ENCODE data around the gene CD82. TPM values are rescaled to one million over a fixed set of nuclear protein-coding genes. Genes with fewer than 3 reads are reported as not detected.

The CD82 gene
- total and polyA plus RNA-seq, 11 donors: 20.1 to 76.2 (median 37.3) TPM

DNA sequence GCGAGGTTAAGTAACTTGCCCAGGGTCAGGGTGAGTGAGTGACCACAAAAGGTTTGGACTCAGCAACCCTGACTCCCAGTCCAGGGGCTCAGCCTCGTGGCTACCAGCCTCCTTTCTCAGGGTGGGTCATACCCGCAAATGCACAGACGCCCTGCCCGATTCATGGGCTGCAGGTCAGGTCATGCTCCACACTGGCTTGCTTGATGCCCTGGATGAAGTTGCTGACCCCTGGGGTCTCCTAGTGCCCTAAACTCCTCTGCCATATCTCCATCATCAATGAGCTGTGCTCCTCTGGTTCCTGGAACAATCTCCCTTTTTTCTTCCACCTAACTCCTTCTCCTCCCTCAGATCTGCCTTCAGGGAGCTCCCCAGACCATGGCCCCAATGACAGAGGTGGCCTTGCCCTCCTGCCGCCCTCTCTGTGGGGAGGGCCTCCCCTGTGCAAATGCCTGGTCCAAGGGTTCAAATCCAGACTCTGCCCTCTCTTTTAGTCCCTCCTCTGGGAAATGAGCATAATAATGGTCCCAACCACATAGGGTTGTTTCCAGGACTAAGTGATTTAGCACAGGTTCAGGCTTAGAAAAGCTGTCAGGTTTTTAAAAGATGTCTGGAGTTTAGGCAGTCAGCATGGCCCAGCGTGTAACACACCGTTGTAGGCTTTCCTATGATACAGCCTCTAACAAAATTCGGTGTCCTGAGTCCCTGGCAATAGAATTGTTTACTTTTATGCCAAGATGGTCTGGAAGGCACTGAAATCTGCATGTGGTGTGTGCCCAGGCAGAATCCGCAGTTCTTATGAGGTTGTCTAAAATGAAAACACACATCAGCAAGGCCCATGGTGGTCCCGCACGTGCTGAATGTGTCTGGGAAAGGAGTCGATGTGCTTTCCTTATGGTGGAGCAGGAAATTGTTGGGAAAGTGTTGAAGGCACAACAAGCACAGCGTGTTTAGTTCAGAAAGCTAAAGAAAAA is 63.6 kb downstream of the CD82 start:
- DNase-seq (peak in 1 of 5 donors; percentile 8), ATAC-seq (no peak)
- H3K27ac ChIP-seq: peak overlapping the region in 9 of 12 donors; percentile 44 to 87 (median 78)
- TF ChIP-seq, protein P1, sequence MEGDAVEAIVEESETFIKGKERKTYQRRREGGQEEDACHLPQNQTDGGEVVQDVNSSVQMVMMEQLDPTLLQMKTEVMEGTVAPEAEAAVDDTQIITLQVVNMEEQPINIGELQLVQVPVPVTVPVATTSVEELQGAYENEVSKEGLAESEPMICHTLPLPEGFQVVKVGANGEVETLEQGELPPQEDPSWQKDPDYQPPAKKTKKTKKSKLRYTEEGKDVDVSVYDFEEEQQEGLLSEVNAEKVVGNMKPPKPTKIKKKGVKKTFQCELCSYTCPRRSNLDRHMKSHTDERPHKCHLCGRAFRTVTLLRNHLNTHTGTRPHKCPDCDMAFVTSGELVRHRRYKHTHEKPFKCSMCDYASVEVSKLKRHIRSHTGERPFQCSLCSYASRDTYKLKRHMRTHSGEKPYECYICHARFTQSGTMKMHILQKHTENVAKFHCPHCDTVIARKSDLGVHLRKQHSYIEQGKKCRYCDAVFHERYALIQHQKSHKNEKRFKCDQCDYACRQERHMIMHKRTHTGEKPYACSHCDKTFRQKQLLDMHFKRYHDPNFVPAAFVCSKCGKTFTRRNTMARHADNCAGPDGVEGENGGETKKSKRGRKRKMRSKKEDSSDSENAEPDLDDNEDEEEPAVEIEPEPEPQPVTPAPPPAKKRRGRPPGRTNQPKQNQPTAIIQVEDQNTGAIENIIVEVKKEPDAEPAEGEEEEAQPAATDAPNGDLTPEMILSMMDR (IDR thresholded peaks at IDR 0.05): no peak
- TF ChIP-seq POLR2A (IDR thresholded peaks at IDR 0.05): no peak
- intact Hi-C loops (cut with DNase I): loop anchor here in 7 of 10 donors (2.0 to 10.0 kb wide), 9 partner anchors 98 to 476 kb away; partner anchors contain the start of gene TSPAN18 (in 3 of the 7)
- no peaks in the 10 kb centered on the region for H3K27me3 ChIP-seq
- H3K4me3 ChIP-seq: no peak overlapping the region
- WGBS, 4 donors: 77 to 80% (median 79%) methylated on average over 14 of the region's 14 CpGs
- H3K4me1 ChIP-seq: peaks cover 4 to 63% (median 36%) of the 10 kb centered on the region in 12 donors
- H3K36me3 ChIP-seq: no peaks in the 10 kb centered on the region
- H3K9me3 ChIP-seq: no peaks in the 10 kb centered on the region

DNA sequence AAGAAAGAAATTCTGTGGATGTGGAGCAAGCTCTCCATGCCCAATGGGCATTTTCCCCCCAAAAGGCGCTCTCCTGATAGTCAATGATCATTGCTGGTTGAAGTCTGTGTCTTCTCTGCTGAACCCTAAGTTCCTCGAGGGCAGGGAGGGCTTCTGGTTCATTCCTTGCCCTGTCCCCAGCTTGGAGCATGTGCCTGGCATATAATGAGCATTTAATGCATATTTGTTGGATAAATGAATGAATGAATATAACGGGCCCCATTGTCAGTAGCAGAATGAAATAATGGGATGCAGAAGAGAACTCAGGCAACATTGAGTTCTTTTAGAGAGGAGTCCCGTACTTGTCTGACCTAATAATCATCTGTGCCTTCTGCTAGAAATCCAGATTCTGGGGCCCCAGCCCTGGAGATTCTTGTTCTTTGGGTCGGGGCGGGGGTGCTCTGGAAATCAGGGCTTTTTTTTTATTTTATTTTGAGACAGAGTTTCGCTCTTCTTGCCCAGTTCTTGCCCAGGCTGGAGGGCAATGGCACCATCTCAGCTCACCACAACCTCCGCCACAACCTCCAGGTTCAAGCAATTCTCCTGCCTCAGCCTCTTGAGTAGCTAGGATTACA is 64.4 kb downstream of the CD82 start:
- no peak for TF ChIP-seq POLR2A (IDR thresholded peaks at IDR 0.05)
- TF ChIP-seq, protein P1 (IDR thresholded peaks at IDR 0.05): no peak
- Histone ChIP-seq H3K9me3 (no peaks in the 10 kb centered on the region), H3K4me3 (no peak overlapping the region), H3K4me1 (peaks cover 10 to 63% (median 42%) of the 10 kb centered on the region in 12 donors), H3K27ac (peak overlapping the region in 1 of 12 donors; percentile 81), H3K36me3 (no peaks in the 10 kb centered on the region), H3K27me3 (no peaks in the 10 kb centered on the region)
- WGBS, 4 donors: 89 to 91% (median 90%) methylated on average over 8 of the region's 8 CpGs
- peak in 1 of 5 donors; percentile 7 for DNase-seq
- intact Hi-C loops (cut with DNase I): loop anchor here in 8 of 10 donors (2.0 to 10.0 kb wide), 12 partner anchors 72 to 475 kb away; partner anchors contain the start of gene TSPAN18 (in 5 of the 8)
- ATAC-seq: no peak

DNA sequence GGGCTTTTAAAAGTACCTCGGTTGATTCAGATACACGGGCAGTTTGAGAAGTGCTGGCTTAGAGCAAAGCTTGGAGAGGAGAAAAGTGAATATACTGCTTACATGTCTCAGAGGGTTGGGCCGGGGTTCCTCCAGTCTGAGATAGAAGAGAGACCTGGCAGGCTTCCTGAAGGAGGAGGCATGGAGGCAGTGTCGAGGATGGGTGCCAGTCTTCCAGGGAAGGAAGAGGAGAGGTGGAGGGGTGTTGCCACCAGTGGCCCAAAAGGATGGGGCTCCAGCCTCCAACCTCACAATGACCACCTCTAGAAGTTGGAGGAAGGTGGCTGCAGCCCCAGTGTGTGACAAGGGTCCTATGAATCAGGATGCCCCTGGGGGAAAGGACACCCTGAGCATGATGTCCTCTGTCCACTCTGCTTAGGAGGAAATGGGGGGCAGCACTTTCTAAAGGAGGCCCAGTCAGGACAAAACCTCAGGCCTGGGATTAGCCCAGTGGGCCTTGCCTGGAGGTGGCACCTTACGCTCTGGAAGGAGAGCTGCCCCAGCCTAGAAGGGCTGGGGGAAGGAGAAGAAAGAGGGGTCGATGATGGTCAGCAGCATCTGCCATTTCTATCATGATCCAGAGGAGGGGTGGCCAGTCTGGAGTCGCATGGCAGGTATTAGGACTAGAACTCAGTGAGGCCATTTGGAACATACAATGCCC is 65.2 kb downstream of the CD82 start:
- ATAC-seq: no peak
- DNase-seq: peak in 1 of 5 donors; percentile 9
- no peak overlapping the region for H3K4me3 ChIP-seq
- no peaks in the 10 kb centered on the region for H3K36me3 ChIP-seq
- H3K27ac ChIP-seq: no peak overlapping the region
- 93 to 94% (median 94%) methylated on average over 7 of the region's 7 CpGs for WGBS, 4 donors
- intact Hi-C loops (cut with DNase I): loop anchor here in 4 of 10 donors (5.0 to 10.0 kb wide), 4 partner anchors 72 to 137 kb away; partner anchors contain the start of gene TSPAN18 (in 2 of the 4)
- H3K4me1 ChIP-seq: peaks cover 10 to 65% (median 46%) of the 10 kb centered on the region in 12 donors
- H3K27me3 ChIP-seq: no peaks in the 10 kb centered on the region
- H3K9me3 ChIP-seq: no peaks in the 10 kb centered on the region
- TF ChIP-seq POLR2A (IDR thresholded peaks at IDR 0.05): no peak

DNA sequence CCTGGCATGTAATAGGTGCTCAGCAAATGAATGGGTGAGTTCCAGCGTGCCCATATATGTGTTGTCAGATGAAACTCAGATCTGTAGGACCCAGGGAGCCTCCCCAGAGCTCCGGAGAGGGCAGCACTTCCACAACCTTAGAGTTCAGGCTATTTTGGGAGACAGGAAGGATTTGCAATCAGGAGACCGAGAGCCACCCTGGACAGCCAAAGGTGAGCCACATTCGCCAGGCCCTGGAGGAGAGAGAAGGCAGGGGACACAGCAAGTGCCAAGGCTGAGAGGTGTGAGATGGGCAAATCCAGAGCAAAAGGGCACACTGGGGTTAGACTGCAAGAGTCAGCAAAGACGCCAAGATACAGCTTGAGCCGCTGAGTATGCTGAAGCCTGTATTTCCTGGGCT is 66.4 kb downstream of the CD82 start:
- DNase-seq (peak in 2 of 5 donors; percentile 33 to 61), ATAC-seq (peak in 3 of 4 donors; percentile 45 to 53 (median 51))
- 25 to 51% (median 48%) methylated on average over 4 to 6 of the region's 6 CpGs for WGBS, 4 donors
- Histone ChIP-seq H3K4me3 (peak overlapping the region in 1 of 12 donors; percentile 8), H3K27me3 (no peaks in the 10 kb centered on the region), H3K36me3 (no peaks in the 10 kb centered on the region), H3K9me3 (no peaks in the 10 kb centered on the region), H3K4me1 (peaks cover 10 to 65% (median 45%) of the 10 kb centered on the region in 12 donors), H3K27ac (peak overlapping the region in 9 of 12 donors; percentile 20 to 70 (median 52))
- intact Hi-C loops (cut with DNase I): loop anchor here in 6 of 10 donors (2.0 to 10.0 kb wide), 7 partner anchors 69 to 143 kb away; partner anchors contain the start of gene TSPAN18 (in 2 of the 6)
- TF ChIP-seq, protein P1 (IDR thresholded peaks at IDR 0.05): peak in 3 of 12 donors; percentile 25 to 29 (median 27)
- TF ChIP-seq POLR2A (IDR thresholded peaks at IDR 0.05): no peak
